Measurements from ENCODE around the gene ZMIZ1.

DNA sequence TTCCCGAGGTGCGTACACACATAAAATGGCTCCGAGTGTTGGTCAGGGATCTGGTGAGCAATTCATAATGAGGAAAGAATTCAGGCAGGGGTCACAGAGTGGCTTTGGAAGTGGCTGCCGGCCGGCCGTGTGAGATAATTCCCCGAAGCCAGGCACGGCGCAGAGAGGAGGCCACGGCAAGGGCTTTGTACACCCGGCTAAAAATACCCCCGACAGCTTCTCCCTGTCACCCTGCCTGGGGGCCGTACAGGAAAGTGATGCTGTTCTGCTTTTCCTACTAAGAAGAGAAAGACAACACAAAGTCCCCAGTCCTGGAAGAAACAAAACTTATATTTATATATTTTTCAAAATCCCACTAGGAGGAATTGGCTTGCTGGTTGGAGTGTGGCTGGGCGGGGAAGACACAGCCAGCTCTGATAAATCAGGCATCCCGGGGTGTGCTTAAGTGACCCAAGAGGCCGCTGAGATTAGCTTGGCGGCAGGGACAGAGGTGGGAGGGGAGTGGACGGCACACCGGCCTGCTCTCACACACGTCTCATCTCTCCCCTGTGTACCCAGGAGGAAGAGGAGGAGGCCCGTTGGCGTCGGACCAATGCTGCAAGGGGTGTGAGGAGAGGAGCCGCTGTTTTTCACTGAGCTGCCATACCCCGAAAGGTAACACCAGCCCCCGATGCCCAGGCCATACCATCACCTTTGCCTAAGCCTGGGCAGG is 70.5 kb downstream of the ZMIZ1 start:
- TF ChIP-seq, protein P1, sequence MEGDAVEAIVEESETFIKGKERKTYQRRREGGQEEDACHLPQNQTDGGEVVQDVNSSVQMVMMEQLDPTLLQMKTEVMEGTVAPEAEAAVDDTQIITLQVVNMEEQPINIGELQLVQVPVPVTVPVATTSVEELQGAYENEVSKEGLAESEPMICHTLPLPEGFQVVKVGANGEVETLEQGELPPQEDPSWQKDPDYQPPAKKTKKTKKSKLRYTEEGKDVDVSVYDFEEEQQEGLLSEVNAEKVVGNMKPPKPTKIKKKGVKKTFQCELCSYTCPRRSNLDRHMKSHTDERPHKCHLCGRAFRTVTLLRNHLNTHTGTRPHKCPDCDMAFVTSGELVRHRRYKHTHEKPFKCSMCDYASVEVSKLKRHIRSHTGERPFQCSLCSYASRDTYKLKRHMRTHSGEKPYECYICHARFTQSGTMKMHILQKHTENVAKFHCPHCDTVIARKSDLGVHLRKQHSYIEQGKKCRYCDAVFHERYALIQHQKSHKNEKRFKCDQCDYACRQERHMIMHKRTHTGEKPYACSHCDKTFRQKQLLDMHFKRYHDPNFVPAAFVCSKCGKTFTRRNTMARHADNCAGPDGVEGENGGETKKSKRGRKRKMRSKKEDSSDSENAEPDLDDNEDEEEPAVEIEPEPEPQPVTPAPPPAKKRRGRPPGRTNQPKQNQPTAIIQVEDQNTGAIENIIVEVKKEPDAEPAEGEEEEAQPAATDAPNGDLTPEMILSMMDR (tag by site-specific recombination; IDR thresholded peaks at IDR 0.05), result no peak
- TF ChIP-seq, protein P2, sequence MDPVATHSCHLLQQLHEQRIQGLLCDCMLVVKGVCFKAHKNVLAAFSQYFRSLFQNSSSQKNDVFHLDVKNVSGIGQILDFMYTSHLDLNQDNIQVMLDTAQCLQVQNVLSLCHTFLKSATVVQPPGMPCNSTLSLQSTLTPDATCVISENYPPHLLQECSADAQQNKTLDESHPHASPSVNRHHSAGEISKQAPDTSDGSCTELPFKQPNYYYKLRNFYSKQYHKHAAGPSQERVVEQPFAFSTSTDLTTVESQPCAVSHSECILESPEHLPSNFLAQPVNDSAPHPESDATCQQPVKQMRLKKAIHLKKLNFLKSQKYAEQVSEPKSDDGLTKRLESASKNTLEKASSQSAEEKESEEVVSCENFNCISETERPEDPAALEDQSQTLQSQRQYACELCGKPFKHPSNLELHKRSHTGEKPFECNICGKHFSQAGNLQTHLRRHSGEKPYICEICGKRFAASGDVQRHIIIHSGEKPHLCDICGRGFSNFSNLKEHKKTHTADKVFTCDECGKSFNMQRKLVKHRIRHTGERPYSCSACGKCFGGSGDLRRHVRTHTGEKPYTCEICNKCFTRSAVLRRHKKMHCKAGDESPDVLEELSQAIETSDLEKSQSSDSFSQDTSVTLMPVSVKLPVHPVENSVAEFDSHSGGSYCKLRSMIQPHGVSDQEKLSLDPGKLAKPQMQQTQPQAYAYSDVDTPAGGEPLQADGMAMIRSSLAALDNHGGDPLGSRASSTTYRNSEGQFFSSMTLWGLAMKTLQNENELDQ (tag by site-specific recombination; IDR thresholded peaks at IDR 0.05; ENCODE audit: low read depth), result no peak
- TF ChIP-seq ZNF549 (tag by site-specific recombination; IDR thresholded peaks at IDR 0.05) (no peak), YY1 (tag by site-specific recombination; IDR thresholded peaks at IDR 0.05) (no peak), ZNF274 (IDR thresholded peaks at IDR 0.05; ENCODE audit: low read length) (no peak), ZNF274 (tag by site-specific recombination; IDR thresholded peaks at IDR 0.05; ENCODE audit: borderline replicate concordance) (no peak), MYNN (tag by site-specific recombination; IDR thresholded peaks at IDR 0.05; ENCODE audit: borderline replicate concordance) (no peak), ZNF121 (tag by site-specific recombination; IDR thresholded peaks at IDR 0.05) (no peak), KLF10 (tag by site-specific recombination; IDR thresholded peaks at IDR 0.05) (no peak), ZNF416 (tag by site-specific recombination; IDR thresholded peaks at IDR 0.05) (no peak), ZNF155 (tag by site-specific recombination; IDR thresholded peaks at IDR 0.05) (no peak), ZNF37A (tag by site-specific recombination; IDR thresholded peaks at IDR 0.05) (no peak)
- TF ChIP-seq, protein P3, sequence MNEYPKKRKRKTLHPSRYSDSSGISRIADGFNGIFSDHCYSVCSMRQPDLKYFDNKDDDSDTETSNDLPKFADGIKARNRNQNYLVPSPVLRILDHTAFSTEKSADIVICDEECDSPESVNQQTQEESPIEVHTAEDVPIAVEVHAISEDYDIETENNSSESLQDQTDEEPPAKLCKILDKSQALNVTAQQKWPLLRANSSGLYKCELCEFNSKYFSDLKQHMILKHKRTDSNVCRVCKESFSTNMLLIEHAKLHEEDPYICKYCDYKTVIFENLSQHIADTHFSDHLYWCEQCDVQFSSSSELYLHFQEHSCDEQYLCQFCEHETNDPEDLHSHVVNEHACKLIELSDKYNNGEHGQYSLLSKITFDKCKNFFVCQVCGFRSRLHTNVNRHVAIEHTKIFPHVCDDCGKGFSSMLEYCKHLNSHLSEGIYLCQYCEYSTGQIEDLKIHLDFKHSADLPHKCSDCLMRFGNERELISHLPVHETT (tag by site-specific recombination; IDR thresholded peaks at IDR 0.05), result no peak
- TF ChIP-seq, protein P4, sequence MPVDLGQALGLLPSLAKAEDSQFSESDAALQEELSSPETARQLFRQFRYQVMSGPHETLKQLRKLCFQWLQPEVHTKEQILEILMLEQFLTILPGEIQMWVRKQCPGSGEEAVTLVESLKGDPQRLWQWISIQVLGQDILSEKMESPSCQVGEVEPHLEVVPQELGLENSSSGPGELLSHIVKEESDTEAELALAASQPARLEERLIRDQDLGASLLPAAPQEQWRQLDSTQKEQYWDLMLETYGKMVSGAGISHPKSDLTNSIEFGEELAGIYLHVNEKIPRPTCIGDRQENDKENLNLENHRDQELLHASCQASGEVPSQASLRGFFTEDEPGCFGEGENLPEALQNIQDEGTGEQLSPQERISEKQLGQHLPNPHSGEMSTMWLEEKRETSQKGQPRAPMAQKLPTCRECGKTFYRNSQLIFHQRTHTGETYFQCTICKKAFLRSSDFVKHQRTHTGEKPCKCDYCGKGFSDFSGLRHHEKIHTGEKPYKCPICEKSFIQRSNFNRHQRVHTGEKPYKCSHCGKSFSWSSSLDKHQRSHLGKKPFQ (tag by site-specific recombination; IDR thresholded peaks at IDR 0.05), result no peak
- TF ChIP-seq, protein P5, sequence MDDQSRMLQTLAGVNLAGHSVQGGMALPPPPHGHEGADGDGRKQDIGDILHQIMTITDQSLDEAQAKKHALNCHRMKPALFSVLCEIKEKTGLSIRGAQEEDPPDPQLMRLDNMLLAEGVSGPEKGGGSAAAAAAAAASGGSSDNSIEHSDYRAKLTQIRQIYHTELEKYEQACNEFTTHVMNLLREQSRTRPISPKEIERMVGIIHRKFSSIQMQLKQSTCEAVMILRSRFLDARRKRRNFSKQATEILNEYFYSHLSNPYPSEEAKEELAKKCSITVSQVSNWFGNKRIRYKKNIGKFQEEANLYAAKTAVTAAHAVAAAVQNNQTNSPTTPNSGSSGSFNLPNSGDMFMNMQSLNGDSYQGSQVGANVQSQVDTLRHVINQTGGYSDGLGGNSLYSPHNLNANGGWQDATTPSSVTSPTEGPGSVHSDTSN (CRISPR knock-in tag; IDR thresholded peaks at IDR 0.05), result no peak

All from HEK293 (cell line).